Stimulated activated naive CD8-positive, alpha-beta T cell treated with anti-CD3 and anti-CD28 coated beads, Interleukin-15, Interleukin-2, amounts not matched to agents 100 ng/mL and 50 ng/mL, for 24 hours (primary cell): ENCODE data around the gene VTA1.
"Not testable (repeated sequence)": the region's sequence is repeated elsewhere in the genome, so short reads cannot be mapped to it uniquely, and the experiment has no call there.

Experiments
- H3K27ac Mint-ChIP-seq: one replicate; pipeline ENCODE4 v1.8.0; 2021; ENCODE audit warnings: mild to moderate bottlenecking, mixed read lengths
- H3K27me3 Mint-ChIP-seq: one replicate; pipeline ENCODE4 v1.8.0; 2021; ENCODE audit warnings: mixed read lengths
- H3K36me3 Mint-ChIP-seq: one replicate; pipeline ENCODE4 v1.8.0; 2021; ENCODE audit warnings: low read depth, mixed read lengths
- H3K4me1 Mint-ChIP-seq: one replicate; pipeline ENCODE4 v1.8.0; 2021; ENCODE audit warnings: low read depth, mixed read lengths
- H3K4me3 Mint-ChIP-seq: one replicate; pipeline ENCODE4 v1.8.0; 2021; ENCODE audit warnings: mild to moderate bottlenecking, mixed read lengths
- H3K9me3 Mint-ChIP-seq: one replicate; pipeline ENCODE4 v1.8.0; 2021; ENCODE audit warnings: mixed read lengths

The VTA1 gene

GRCh38 chr6:142187209-142187608, 40.1 kb downstream of the VTA1 start:
- Mint-ChIP-seq H3K9me3 (no peaks in the 10 kb centered on the region), H3K27ac (no peak overlapping the region), H3K36me3 (peaks cover 16% of the 10 kb centered on the region)

GRCh38 chr6:142188341-142188740, 41.3 kb downstream of the VTA1 start:
- not testable (repeated sequence) for H3K27ac Mint-ChIP-seq

More at GRCh38 chr6:142187209-142187608, 40.1 kb downstream of the VTA1 start:
- Mint-ChIP-seq H3K27me3 (no peaks in the 10 kb centered on the region), H3K4me3 (no peak overlapping the region), H3K4me1 (no peaks in the 10 kb centered on the region)

GRCh38 chr6:142189057-142189456, 42.0 kb downstream of the VTA1 start:
- no peak overlapping the region for H3K4me3 Mint-ChIP-seq
- no peak overlapping the region for H3K27ac Mint-ChIP-seq
- H3K9me3 Mint-ChIP-seq = no peaks in the 10 kb centered on the region
- H3K36me3 Mint-ChIP-seq = peaks cover 28% of the 10 kb centered on the region
- H3K27me3 Mint-ChIP-seq = no peaks in the 10 kb centered on the region
- H3K4me1 Mint-ChIP-seq = peaks cover 4% of the 10 kb centered on the region

More at GRCh38 chr6:142188341-142188740, 41.3 kb downstream of the VTA1 start:
- H3K4me3 Mint-ChIP-seq, H3K27me3 Mint-ChIP-seq, H3K9me3 Mint-ChIP-seq, H3K4me1 Mint-ChIP-seq: not testable (repeated sequence)
- peaks cover 22% of the 10 kb centered on the region for H3K36me3 Mint-ChIP-seq

GRCh38 chr6:142192343-142192742, 45.3 kb downstream of the VTA1 start:
- Mint-ChIP-seq H3K36me3 (peaks cover 43% of the 10 kb centered on the region), H3K27ac (no peak overlapping the region), H3K27me3 (no peaks in the 10 kb centered on the region), H3K9me3 (no peaks in the 10 kb centered on the region), H3K4me1 (peaks cover 34% of the 10 kb centered on the region), H3K4me3 (no peak overlapping the region)

- Mint-ChIP-seq H3K36me3 (peaks cover 47% of the 10 kb centered on the region), H3K27ac (no peak overlapping the region), H3K27me3 (no peaks in the 10 kb centered on the region), H3K9me3 (no peaks in the 10 kb centered on the region), H3K4me3 (no peak overlapping the region), H3K4me1 (peaks cover 34% of the 10 kb centered on the region)
Observed at GRCh38 chr6:142193621-142194020, 46.6 kb downstream of the VTA1 start.

GRCh38 chr6:142195862-142196541, 48.9 kb downstream of the VTA1 start:
- peaks cover 50% of the 10 kb centered on the region for H3K36me3 Mint-ChIP-seq
- H3K4me3 Mint-ChIP-seq = no peak overlapping the region
- no peaks in the 10 kb centered on the region for H3K27me3 Mint-ChIP-seq
- H3K27ac Mint-ChIP-seq = peak overlapping the region; percentile 23
- H3K9me3 Mint-ChIP-seq = no peaks in the 10 kb centered on the region
- H3K4me1 Mint-ChIP-seq = peaks cover 34% of the 10 kb centered on the region

GRCh38 chr6:142200846-142201628, 54.0 kb downstream of the VTA1 start:
- no peak overlapping the region for H3K4me3 Mint-ChIP-seq
- no peak overlapping the region for H3K27ac Mint-ChIP-seq
- no peaks in the 10 kb centered on the region for H3K27me3 Mint-ChIP-seq
- H3K4me1 Mint-ChIP-seq = peaks cover 11% of the 10 kb centered on the region
- peaks cover 43% of the 10 kb centered on the region for H3K36me3 Mint-ChIP-seq
- no peaks in the 10 kb centered on the region for H3K9me3 Mint-ChIP-seq

GRCh38 chr6:142207265-142207877, 60.3 kb downstream of the VTA1 start:
- H3K4me1 Mint-ChIP-seq = no peaks in the 10 kb centered on the region
- H3K4me3 Mint-ChIP-seq = no peak overlapping the region
- peaks cover 7% of the 10 kb centered on the region for H3K9me3 Mint-ChIP-seq
- no peak overlapping the region for H3K27ac Mint-ChIP-seq
- no peaks in the 10 kb centered on the region for H3K27me3 Mint-ChIP-seq
- peaks cover 69% of the 10 kb centered on the region for H3K36me3 Mint-ChIP-seq

- H3K27ac Mint-ChIP-seq = no peak overlapping the region
- peaks cover 10% of the 10 kb centered on the region for H3K9me3 Mint-ChIP-seq
- H3K4me1 Mint-ChIP-seq = no peaks in the 10 kb centered on the region
- no peak overlapping the region for H3K4me3 Mint-ChIP-seq
- H3K36me3 Mint-ChIP-seq = peaks cover 73% of the 10 kb centered on the region
- no peaks in the 10 kb centered on the region for H3K27me3 Mint-ChIP-seq
Observed at GRCh38 chr6:142210606-142211005, 63.5 kb downstream of the VTA1 start.

- Mint-ChIP-seq H3K27me3 (no peaks in the 10 kb centered on the region), H3K4me1 (no peaks in the 10 kb centered on the region), H3K4me3 (no peak overlapping the region), H3K36me3 (peaks cover 53% of the 10 kb centered on the region), H3K9me3 (peaks cover 10% of the 10 kb centered on the region), H3K27ac (no peak overlapping the region)
Observed at GRCh38 chr6:142213402-142213801, 66.3 kb downstream of the VTA1 start.

GRCh38 chr6:142218446-142218845, 71.4 kb downstream of the VTA1 start:
- Mint-ChIP-seq H3K27ac (no peak overlapping the region), H3K27me3 (no peaks in the 10 kb centered on the region), H3K36me3 (peaks cover 25% of the 10 kb centered on the region), H3K4me3 (no peak overlapping the region), H3K9me3 (no peaks in the 10 kb centered on the region), H3K4me1 (no peaks in the 10 kb centered on the region)

GRCh38 chr6:142222022-142222421, 75.0 kb downstream of the VTA1 start:
- Mint-ChIP-seq H3K9me3 (no peaks in the 10 kb centered on the region), H3K4me3 (no peak overlapping the region), H3K27me3 (no peaks in the 10 kb centered on the region), H3K4me1 (no peaks in the 10 kb centered on the region), H3K27ac (no peak overlapping the region), H3K36me3 (peaks cover 13% of the 10 kb centered on the region)

- no peak overlapping the region for H3K4me3 Mint-ChIP-seq
- H3K27me3 Mint-ChIP-seq = no peaks in the 10 kb centered on the region
- no peak overlapping the region for H3K27ac Mint-ChIP-seq
- no peaks in the 10 kb centered on the region for H3K4me1 Mint-ChIP-seq
- no peaks in the 10 kb centered on the region for H3K9me3 Mint-ChIP-seq
- peaks cover 13% of the 10 kb centered on the region for H3K36me3 Mint-ChIP-seq
Observed at GRCh38 chr6:142223938-142224337, 76.9 kb downstream of the VTA1 start.

GRCh38 chr6:142225115-142225514, 78.1 kb downstream of the VTA1 start:
- Mint-ChIP-seq H3K36me3 (peaks cover 6% of the 10 kb centered on the region), H3K4me1 (no peaks in the 10 kb centered on the region), H3K27me3 (no peaks in the 10 kb centered on the region), H3K4me3 (no peak overlapping the region), H3K27ac (no peak overlapping the region), H3K9me3 (no peaks in the 10 kb centered on the region)

GRCh38 chr6:142225552-142225951, 78.5 kb downstream of the VTA1 start:
- Mint-ChIP-seq H3K4me1 (no peaks in the 10 kb centered on the region), H3K36me3 (peaks cover 6% of the 10 kb centered on the region), H3K27ac (no peak overlapping the region), H3K4me3 (no peak overlapping the region), H3K9me3 (no peaks in the 10 kb centered on the region), H3K27me3 (no peaks in the 10 kb centered on the region)
